Ascending aorta (tissue), 2 donors: ENCODE measurements around the gene PHTF2. TPM values are rescaled to one million over a fixed set of nuclear protein-coding genes. Genes with fewer than 3 reads are reported as not detected.

Source experiments
- DNase-seq, 2 donors: peaks; one replicate each; pipeline ENCODE4 v3.0.0-alpha.2; 2019; ENCODE audit warnings: low spot score in 2 of 2
- H3K27ac ChIP-seq, 2 donors: fragments of 200-600 bp; sonication (generic); one replicate each; pipeline ENCODE4 v1.5.1; 2016 to 2017; ENCODE audit warnings: mild to moderate bottlenecking in 1 of 2
- H3K27me3 ChIP-seq: fragments of 200-600 bp; sonication (generic); one replicate; pipeline ENCODE4 v1.5.1; 2017
- H3K36me3 ChIP-seq, 2 donors: fragments of 200-600 bp; sonication (generic); one replicate each; pipeline ENCODE4 v1.5.1; 2016
- H3K4me1 ChIP-seq, 2 donors: fragments of 200-600 bp; sonication (generic); one replicate each; pipeline ENCODE4 v1.5.1; 2016 to 2017; ENCODE audit warnings: mild to moderate bottlenecking in 1 of 2
- H3K4me3 ChIP-seq, 2 donors: fragments of 200-600 bp; sonication (generic); one replicate each; pipeline ENCODE4 v1.5.1; 2016 to 2017; ENCODE audit warnings: mild to moderate bottlenecking in 1 of 2
- H3K9me3 ChIP-seq, 2 donors: fragments of 200-600 bp; sonication (generic); one replicate each; pipeline ENCODE4 v1.5.1; 2016
- intact Hi-C: fragments of 100-400 bp; cut with DNase I; formaldehyde crosslinking; loops from one replicate; pipeline ENCODE4 v1.15.1; 2023
- total RNA-seq: library from RNA; depleted of rRNA; stranded (reverse); fragments of >200 nt; gene quantifications from one replicate; pipeline ENCODE4 v1.1.0, GENCODE V29; 2016
- TF ChIP-seq, protein P1 (sequence below), 3 experiments: fragments of 200-600 bp in 2 of 3; fragments of 450-650 bp in 1 of 3; sonication (generic) in 2 of 3; IDR thresholded peaks; one replicate each; pipeline ENCODE4 v1.5.1; 2016 to 2019; ENCODE audit warnings: antibody characterized with exemption in 3 of 3, mild to moderate bottlenecking in 1 of 3, moderate library complexity in 1 of 3

Gene PHTF2
- total RNA-seq, 1 donor from 2014 or later: 10.2 TPM

DNA sequence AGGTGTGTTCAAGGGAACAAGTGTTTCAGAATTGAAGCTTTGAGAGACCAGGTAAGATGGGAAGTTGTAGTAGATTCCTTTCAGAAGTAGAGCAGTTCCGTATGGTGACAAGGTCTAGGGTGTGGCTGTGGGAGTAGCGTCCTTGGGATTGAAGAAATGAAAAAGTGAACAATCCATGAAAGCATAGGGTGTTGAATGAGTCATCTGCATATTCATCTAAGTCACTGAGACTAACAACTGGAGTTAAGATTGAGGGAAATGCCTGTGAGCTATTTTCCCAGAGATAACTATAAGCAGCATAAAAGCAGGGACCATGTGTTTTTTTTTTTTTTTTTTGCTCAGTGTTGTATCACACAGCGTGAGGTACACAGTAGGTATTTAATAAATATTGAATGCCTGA, 134.8 kb downstream of the PHTF2 start:
- no peak for DNase-seq
- no peaks in the 10 kb centered on the region for H3K4me1 ChIP-seq
- no peak overlapping the region for H3K4me3 ChIP-seq
- no peaks in the 10 kb centered on the region for H3K9me3 ChIP-seq
- TF ChIP-seq, protein P1, sequence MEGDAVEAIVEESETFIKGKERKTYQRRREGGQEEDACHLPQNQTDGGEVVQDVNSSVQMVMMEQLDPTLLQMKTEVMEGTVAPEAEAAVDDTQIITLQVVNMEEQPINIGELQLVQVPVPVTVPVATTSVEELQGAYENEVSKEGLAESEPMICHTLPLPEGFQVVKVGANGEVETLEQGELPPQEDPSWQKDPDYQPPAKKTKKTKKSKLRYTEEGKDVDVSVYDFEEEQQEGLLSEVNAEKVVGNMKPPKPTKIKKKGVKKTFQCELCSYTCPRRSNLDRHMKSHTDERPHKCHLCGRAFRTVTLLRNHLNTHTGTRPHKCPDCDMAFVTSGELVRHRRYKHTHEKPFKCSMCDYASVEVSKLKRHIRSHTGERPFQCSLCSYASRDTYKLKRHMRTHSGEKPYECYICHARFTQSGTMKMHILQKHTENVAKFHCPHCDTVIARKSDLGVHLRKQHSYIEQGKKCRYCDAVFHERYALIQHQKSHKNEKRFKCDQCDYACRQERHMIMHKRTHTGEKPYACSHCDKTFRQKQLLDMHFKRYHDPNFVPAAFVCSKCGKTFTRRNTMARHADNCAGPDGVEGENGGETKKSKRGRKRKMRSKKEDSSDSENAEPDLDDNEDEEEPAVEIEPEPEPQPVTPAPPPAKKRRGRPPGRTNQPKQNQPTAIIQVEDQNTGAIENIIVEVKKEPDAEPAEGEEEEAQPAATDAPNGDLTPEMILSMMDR (IDR thresholded peaks at IDR 0.05): no peak
- intact Hi-C loops: no loop called here
- H3K27ac ChIP-seq: no peak overlapping the region
- peaks cover 0 to 11% of the 10 kb centered on the region in 2 donors for H3K36me3 ChIP-seq
- H3K27me3 ChIP-seq: no peaks in the 10 kb centered on the region

DNA sequence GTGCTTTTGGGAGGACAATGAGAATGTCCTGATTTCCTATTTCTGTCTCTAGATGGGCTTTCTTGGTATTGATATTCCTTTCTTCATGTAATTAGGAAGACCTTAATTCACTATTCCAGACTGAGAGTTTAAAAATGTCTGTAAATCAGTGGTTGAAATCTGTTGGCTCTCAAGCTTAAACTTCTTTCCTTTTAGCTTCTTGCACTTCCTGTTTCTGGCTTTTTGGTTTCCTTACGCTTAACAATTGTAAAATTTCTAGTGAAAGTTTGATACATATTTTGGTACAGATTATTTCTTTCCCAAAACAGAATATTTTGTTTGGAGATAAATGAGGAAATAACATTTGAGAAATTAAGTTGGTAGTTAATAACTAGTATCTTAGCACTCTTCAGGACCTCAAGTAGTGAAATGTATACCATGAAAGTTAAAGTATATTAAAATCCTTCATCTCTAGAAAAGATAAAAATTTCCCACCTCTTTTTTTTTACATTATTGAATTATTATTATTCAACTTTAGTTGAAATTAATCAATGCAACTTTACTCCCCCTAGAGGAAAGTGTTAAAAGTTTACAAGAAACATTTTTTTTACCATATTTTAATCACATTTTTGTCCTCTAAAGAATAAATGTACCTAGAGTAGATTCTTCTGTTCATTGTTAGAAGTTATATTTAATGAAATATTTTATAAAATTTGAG, 137.2 kb downstream of the PHTF2 start:
- Histone ChIP-seq H3K27ac (no peak overlapping the region), H3K4me1 (no peaks in the 10 kb centered on the region), H3K36me3 (no peaks in the 10 kb centered on the region), H3K9me3 (no peaks in the 10 kb centered on the region), H3K27me3 (no peaks in the 10 kb centered on the region), H3K4me3 (no peak overlapping the region)
- TF ChIP-seq, protein P1 (IDR thresholded peaks at IDR 0.05): peak in 2 of 3 experiments; percentile 22 to 25
- intact Hi-C loops: no loop called here
- no peak for DNase-seq

DNA sequence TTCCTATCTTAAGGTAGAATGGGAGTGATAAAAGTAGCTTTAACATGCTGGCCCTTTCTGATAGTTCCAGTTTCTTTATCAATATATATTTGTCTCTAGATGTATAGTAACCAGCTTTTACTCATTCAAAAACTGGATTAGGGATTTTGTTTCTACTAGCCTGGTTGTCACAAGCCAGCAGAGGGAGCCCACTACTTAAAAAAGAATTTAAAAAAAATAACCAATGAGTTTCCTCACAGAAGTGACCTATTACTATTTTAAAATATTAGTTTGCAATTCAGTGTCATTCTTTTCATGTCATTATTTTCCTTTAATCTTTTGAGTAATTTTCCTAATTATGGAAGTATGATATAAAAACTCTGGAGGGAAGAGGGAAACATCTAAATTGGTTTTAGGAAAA, 142.1 kb downstream of the PHTF2 start:
- DNase-seq: no peak

DNA sequence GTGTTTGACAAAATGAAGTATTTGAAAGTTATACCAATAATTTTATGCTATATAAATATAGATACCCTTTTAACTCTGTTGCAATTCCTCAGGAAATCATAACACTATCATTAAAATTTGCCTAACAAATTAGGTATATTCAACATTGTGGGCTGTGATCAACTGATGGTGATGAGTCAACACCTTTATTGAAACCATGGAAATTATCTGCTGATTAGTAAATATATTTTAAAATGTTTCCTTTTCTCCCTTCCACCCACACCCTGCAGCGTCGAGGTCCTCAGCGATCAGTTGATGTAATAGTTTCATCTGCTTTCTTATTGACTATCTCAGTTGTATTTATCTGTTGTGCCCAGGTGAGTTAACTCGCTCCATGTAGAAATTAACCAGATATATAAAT, 143.9 kb downstream of the PHTF2 start:
- Histone ChIP-seq H3K27ac (no peak overlapping the region), H3K4me1 (no peaks in the 10 kb centered on the region), H3K4me3 (no peak overlapping the region), H3K9me3 (no peaks in the 10 kb centered on the region), H3K36me3 (peaks cover 0 to 4% of the 10 kb centered on the region in 2 donors), H3K27me3 (no peaks in the 10 kb centered on the region)
- no peak for DNase-seq
- TF ChIP-seq, protein P1 (IDR thresholded peaks at IDR 0.05): no peak
- intact Hi-C loops: loop anchor here (5.0 to 10.0 kb wide), 3 partner anchors 75 to 1232 kb away; no protein-coding TSS in a partner anchor

More for the DNA sequence above, 142.1 kb downstream of the PHTF2 start:
- H3K27me3 ChIP-seq: no peaks in the 10 kb centered on the region
- H3K27ac ChIP-seq: no peak overlapping the region
- intact Hi-C loops: loop anchor here (1.0 to 10.0 kb wide), 4 partner anchors 77 to 1234 kb away; no protein-coding TSS in a partner anchor
- peaks cover 0 to 4% of the 10 kb centered on the region in 2 donors for H3K36me3 ChIP-seq
- H3K4me1 ChIP-seq: no peaks in the 10 kb centered on the region
- TF ChIP-seq, protein P1 (IDR thresholded peaks at IDR 0.05): peak; percentile 26 to 69 (median 50)
- no peaks in the 10 kb centered on the region for H3K9me3 ChIP-seq
- no peak overlapping the region for H3K4me3 ChIP-seq

DNA sequence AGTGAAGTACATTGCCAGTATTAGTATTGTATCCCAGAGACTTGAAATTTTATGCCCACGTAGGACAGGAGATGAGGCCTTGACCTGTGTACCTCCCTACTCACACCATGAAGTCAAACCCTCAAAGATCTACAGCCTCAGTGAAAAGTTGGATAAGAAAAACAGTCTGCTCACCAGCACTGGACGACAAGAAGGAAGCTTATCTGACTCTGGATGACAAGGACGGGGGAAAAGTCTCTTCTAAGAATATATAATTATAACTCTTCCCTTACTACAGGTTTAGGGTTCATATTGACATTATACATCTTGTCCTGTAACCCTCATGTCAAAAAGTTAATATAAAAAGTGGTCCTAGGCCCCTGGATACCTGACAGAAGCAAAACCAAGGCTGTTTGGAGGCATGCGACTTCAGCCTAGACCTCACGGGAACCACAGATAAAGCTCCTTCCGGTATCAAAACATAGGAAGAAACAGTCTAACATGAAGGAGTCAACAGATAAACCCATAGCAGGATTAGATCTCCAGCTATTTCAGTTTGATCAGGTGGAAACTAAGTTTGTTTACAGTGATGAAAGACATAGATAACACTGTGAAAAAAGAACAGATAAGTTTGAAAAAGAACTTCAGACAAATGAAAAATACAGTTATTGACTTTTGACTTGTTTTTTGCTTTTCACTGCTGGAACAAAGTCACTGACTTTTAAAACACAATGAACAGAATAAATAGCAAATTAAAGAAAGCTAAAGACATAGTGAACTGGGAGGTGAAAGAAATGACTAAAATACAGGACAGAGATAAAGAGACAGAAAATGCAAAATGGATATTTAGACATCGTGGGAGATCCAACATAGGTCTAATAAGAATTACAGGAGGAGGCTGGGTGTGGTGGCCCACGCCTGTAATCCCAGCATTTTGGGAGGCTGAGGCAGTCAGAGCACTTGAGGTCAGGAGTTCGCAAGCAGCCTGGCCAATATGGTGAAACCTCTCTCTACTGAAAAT, 145.9 kb downstream of the PHTF2 start:
- peaks cover 0 to 4% of the 10 kb centered on the region in 2 donors for H3K36me3 ChIP-seq
- intact Hi-C loops: loop anchor here (5.0 to 10.0 kb wide), 3 partner anchors 73 to 1230 kb away; no protein-coding TSS in a partner anchor
- TF ChIP-seq, protein P1 (IDR thresholded peaks at IDR 0.05): no peak
- no peak overlapping the region for H3K4me3 ChIP-seq
- no peaks in the 10 kb centered on the region for H3K27me3 ChIP-seq
- DNase-seq: no peak
- H3K9me3 ChIP-seq: no peaks in the 10 kb centered on the region
- no peak overlapping the region for H3K27ac ChIP-seq
- no peaks in the 10 kb centered on the region for H3K4me1 ChIP-seq
